ENCODE data around the gene FAM131A.
"Not testable (repeated sequence)": the region's sequence is repeated elsewhere in the genome, so short reads cannot be mapped to it uniquely, and the experiment has no call there.

FAM131A gene

GRCh38 chr3:184320104-184320445 lies 17.3 kb upstream of the FAM131A start:
- no peak for DNase-seq

- DNase-seq, result no peak
Observed at GRCh38 chr3:184321666-184322065, 15.7 kb upstream of the FAM131A start.

DNA sequence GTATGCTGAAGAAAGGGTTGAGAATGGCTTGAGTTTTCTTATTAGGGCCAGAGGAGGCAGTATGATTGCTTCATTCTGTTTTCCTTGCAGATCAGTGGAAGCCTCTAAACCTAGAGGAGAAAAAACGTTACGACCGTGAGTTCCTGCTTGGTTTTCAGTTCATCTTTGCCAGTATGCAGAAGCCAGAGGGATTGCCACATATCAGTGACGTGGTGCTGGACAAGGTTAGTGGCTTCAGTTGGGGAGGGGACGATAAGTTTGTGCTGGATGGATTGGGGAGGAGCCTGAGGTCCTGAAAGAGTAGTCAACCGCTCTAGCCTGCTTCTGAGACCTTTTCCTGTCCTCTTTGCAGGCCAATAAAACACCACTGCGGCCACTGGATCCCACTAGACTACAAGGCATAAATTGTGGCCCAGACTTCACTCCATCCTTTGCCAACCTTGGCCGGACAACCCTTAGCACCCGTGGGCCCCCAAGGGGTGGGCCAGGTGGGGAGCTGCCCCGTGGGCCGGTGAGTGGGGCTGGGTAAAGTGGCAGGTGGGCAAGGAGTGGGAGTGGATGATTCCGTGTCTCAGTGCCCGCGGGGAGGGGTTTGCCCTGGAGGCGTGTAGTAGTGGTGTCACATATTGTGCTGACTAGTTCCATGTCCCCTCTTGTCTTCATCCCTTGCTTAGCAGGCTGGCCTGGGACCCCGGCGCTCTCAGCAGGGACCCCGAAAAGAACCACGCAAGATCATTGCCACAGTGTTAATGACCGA lies 14.5 kb upstream of the FAM131A start:
- no peak for DNase-seq

- DNase-seq, result no peak
Observed at GRCh38 chr3:184323696-184324095, 13.7 kb upstream of the FAM131A start.

- DNase-seq, result no peak
Observed at GRCh38 chr3:184325269-184325668, 12.1 kb upstream of the FAM131A start.

DNA sequence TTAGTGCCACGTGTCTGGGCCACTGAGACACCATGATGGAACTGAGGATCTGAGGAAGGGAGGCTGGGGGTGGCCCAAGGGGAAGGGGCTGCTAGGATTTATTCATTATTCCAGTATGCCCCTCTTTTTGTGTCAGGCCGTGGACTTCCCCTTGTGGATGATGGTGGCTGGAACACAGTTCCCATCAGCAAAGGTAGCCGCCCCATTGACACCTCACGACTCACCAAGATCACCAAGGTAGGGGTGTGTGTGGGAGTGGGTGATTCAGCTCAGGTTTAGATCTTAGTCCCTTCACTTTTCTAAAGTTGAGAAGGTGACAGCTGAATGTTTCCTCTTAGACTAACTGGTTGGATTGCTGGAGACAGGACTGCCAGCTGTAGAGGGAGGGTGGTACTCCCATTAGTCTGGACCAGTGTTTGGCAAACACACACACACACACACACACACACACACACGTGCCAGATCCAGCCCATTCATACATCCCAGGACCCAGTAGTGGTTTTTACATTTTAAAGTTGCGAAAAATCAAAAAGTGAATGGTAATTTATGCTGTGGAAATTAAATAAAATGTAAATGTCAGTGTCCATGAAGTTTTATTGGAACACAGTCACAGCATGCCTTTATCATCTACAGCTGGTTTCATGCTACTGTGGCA lies 11.6 kb upstream of the FAM131A start:
- no peak for DNase-seq

DNA sequence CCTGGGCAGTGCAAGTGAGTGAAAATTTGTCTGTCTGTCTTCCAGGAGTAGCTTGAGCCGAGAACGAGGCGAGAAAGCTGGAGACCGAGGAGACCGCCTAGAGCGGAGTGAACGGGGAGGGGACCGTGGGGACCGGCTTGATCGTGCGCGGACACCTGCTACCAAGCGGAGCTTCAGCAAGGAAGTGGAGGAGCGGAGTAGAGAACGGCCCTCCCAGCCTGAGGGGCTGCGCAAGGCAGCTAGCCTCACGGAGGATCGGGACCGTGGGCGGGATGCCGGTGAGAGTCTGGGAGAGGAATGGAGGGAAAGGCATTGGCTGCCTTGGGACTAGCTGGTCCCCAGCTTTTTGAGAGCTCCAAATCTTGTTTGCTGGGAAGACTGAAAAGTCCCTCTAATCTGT lies 10.2 kb upstream of the FAM131A start:
- no peak for DNase-seq

- no peak for DNase-seq
Observed at GRCh38 chr3:184328516-184328915, 8.9 kb upstream of the FAM131A start.

DNA sequence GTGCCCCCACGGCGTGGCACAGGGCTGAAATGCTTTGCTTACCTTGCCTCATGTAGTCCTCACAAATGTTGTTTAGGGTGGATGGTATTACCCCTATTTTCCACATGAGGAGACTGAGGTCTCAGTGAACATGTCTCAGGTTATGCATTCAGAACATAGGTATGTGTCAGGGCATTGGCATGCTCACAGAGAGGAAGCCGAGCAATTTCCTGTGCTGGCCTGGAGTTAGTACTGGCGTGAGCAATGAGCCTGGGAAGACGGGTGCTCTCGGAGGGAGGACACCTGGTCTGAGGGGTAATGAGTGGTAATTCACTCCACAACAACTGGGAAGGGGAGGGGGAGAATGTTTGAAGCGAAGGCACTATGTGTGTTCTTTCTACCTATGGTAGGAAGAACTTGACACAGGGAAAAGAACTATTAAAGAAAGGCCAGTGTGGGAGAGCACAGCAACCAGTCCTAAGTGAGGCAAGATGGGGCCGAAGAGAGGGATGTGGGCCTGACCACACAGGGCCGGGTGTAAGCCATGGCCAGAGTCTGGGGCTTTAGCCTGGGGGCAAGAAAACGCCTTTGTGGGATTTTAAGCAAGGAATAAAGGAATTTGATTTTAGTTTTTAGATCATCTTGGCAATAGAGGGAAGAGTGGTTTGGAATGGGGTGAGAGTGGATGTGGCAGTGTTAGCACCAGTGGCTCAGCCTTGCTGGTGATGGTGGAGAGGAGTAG lies 4.9 kb upstream of the FAM131A start:
- no peak for DNase-seq

DNA sequence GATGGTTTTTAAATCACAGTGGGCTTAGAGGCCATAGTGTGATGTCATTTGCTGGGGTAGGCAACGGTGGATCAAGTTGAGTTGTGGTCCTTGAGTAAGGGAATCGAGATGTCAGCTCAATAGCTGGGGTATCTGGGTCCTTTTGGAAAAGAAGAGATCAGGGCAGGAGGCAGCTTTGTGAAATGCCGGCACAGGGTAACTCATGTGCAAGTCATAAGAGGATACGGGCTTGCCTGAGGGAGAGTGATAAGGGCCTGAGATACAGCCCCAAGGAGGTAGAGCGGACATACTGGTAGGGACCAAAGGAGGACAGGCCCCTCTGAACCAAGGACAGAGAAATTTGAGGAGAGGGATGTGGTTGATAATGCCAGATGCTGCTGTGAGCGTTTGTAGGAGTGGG lies 4.2 kb upstream of the FAM131A start:
- no peak for DNase-seq

DNA sequence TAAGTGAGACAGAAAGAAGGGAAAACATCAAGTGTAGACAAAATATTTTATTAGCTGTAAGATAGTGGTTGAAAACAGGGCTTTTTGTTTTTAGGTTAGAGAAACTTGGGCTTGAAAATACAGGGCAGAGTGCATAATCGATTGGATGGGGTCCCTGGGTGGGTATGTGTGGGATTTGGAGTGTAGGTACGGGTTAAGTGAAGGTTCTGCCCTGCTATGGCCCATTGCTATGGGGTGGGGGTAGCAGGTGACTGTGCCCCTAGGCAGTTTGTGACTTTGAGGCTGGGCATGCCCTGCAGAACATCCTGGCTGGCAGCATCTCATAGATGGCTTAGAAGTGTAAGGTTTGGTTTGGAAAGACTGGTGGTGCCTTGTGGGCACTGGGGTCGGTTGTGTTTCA lies 3.7 kb upstream of the FAM131A start:
- no peak for DNase-seq

- no peak for DNase-seq
Observed at GRCh38 chr3:184334470-184335158, 2.8 kb upstream of the FAM131A start.

DNA sequence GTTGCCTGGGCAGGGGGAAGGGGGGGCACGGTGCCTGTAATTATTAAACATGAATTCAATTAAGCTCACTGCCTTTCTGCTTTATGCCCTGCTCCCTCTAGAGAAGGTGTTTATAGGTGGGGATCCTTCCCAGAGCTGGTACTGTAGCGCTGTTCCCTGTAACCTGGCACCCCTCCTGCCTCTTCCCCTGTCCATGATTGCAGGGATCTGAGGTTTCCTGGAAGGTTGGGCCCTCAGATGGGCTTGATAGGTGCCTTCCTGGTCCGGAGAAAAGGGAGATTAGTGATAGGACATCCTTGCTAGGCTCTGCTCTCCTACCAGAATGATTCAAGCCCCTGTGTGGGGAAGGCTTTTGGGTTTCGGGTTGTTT lies 2.1 kb upstream of the FAM131A start:
- no peak for DNase-seq

DNA sequence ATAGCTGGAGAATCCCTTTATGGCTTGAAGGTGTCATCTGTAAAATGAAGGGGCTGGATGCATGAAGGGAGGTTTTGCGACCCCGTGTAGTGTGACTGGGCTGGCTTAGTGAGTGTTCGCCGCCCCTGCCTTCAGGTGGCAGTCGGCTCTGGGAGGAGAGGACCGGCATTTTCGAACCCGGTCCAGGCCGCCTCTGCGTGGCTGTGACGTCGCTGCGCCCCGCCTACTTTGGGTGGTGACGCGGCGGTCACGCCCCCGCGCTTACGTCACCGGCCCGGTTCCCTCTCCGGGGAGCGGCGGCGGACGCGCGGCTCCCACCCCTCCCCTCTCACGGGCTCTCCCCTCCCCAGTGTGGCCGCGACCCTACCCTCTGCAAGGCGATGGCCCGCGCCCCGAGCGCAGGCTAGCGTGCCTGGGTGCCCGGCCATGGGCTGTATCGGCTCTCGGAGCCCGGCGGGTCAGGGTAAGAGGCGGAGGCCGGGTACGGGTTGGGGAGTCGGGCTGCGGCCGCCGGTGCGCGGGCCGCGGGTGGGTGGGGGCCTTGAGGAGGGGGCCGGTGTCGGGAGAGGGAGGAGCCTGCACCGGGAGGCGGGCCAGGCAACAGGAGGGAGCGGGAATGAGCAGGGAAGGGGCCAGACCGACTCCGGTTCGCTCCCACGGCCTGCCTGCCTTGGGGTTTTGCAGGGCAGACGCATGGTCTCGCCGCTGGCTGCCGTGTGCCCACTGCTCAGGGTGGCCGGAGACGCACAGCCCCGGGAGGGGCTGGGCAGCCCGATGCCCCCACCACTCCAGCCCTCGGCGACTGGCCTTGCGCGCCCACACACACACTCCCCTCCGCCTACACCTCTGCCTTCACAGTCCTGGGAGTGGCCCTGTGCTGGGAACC lies 1.5 kb upstream of the FAM131A start:
- peak; percentile 81 for DNase-seq

DNA sequence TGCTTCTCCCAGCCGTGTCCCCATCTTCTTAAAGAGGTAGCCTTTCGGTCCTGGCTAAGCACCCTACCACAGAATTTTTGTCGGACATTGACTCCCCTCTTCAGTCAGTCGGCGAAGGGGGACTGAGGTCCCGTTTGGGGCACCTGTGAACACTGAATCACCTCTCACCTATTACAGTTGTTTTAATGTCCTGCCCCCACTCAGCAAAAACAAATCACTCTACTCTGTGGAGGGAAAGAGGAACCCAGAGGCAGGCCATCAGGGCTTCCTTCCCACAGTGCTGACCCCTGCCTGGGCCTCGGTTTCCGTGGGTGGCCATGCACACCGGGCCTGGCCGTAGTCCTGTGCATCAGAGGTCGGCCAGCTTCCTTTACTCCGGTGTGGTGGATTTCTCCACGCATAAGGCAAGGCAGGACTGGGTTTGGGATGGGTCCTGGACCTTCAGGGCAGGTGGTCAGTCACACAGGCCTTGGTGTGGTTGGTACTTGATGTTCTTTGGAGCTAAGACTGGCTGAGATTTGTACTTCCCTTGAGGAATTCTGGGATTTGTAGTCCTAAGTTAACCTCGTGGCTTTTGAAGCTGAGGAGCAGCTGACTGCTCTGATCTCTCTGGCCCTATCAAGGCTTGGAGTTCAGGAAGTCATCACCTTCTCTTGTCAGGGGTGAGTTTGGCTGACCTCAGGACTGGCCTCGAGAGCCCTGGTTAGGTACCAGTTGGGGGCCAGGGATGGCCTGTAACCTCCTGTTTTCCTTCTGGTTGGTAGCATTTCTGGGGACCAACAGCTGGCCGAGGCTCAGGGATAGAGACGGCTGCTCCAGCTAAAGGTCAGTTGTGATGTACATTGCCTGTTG lies 627 bp upstream of the FAM131A start:
- peak; percentile 39 for DNase-seq

- DNase-seq, result no peak
Observed at GRCh38 chr3:184337981-184338380, 581 bp downstream of the FAM131A start.

DNA sequence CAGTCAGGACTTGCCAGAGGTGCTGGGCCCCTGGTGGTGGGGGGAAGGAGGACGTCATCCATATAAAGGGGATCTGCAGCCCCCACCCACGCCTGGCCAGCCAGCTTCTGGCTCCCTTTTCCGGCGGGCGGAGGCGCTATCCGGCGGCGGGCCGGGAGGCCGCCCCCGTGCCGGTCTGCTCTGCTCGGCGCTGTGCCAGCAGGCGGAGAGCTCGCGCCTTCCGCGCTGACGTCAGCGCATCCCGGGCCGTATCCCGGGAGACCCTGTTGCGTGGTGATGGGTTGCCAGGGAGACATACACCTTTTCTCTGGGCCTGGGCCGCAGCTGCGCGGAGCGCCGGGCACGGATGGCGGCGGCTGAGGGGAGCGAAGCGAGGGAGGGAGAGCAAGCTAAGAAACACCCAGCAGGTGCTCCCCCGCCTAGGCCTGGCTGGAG lies 1.1 kb downstream of the FAM131A start:
- peak; percentile 85 for DNase-seq

- DNase-seq, result peak; percentile 52
Observed at GRCh38 chr3:184339001-184339400, 1.6 kb downstream of the FAM131A start.

DNA sequence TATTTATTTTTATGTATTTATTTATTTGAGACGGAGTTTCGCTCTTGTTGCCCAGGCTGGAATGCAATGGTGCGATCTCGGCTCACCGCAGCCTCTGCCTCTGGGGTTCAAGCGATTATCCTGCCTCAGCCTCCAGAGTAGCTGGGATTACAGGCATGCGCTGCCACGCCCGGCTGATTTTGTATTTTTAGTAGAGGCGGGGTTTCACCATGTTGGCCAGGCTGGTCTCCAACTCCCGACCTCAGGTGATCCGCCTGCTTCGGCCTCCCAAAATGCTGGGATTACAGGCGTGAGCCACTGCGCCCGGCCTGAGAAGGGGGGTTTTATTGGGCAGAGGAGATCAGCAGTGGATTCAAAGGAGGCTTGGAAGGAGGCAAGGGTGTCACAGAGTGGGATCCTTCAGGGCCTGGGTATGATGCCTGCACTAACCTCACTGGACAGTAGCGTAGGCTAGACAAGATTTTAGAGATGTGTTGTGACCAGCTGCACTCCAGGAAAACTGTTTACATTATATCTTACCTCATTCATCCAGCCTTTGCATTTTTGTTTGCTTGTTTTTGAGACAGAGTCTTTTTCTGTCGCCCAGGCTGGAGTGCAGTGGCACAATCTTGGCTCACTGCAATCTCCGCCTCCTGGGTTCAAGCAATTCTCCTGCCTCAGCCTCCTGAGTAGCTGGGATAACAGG lies 2.2 kb downstream of the FAM131A start:
- DNase-seq, result not testable (repeated sequence)

DNA sequence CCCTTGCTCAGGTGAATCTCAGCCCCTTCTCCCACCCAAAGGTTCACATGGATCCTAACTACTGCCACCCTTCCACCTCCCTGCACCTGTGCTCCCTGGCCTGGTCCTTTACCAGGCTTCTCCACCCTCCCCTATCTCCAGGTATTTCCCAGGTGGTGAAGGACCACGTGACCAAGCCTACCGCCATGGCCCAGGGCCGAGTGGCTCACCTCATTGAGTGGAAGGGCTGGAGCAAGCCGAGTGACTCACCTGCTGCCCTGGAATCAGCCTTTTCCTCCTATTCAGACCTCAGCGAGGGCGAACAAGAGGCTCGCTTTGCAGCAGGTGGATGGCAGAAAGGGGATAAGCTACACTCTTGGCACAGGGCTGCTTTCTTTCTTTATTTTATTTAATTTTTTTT lies 4.5 kb downstream of the FAM131A start:
- peak; percentile 69 for DNase-seq

Data from NCI-H510A treated with DMSO at 0.1 percent for 48 hours (cell line).